ENCODE data around the gene MAP2K5.

Gene MAP2K5

DNA sequence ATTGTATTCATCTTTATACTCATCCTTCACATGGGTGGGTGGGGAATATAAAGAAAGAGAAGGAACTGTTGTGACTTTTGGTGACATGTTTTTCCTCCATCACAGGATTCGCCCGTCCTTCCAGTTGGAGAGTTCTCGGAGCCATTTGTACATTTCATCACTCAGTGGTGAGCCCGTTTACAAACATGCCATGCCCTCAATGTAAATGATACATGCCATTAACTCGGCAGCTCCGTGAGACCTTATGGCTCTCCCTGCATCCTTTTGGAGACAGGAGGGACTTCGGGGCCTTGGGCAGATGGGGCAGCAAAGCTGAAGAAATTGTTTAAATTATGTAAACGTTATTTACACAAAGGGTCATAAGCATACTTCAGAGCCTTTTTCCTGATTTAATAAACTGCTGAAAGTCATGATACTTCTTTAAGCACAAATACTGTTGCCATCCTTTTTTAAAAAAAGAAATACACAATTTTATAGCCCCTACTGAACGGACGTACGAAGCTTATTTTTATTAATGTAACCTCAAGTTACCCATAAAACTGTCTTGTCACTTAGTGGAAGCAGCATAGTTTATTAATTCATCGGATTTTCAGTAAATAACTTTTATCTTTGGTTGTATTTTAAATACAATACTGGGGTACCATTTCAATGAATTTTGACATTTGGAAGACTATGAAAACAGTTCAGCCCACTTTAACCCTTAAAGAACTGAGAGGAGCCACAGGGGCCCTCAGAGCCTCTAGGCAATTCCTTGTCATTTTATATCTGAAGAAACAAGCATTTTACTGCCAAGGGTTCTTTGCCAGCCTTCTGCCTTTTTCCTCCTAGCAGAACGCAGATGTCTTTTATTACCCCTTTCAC, 227.2 kb downstream of the MAP2K5 start (continued):
- TF ChIP-seq, protein P1, sequence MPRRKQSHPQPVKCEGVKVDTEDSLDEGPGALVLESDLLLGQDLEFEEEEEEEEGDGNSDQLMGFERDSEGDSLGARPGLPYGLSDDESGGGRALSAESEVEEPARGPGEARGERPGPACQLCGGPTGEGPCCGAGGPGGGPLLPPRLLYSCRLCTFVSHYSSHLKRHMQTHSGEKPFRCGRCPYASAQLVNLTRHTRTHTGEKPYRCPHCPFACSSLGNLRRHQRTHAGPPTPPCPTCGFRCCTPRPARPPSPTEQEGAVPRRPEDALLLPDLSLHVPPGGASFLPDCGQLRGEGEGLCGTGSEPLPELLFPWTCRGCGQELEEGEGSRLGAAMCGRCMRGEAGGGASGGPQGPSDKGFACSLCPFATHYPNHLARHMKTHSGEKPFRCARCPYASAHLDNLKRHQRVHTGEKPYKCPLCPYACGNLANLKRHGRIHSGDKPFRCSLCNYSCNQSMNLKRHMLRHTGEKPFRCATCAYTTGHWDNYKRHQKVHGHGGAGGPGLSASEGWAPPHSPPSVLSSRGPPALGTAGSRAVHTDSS (tag by site-specific recombination; IDR thresholded peaks at IDR 0.05): no peak
- 0 out of 2 replicates have a peak, but pooled peaks have one; percentile 51 for TF ChIP-seq ZNF362 (tag by site-specific recombination; IDR thresholded peaks at IDR 0.05)
- no peak for TF ChIP-seq TRIM28 (IDR thresholded peaks at IDR 0.05; ENCODE audit: borderline replicate concordance, low read length)
- no peak for TF ChIP-seq ZBTB7A (tag by site-specific recombination; IDR thresholded peaks at IDR 0.05; ENCODE audit: low read depth)
- no peak for TF ChIP-seq ZNF324 (tag by site-specific recombination; IDR thresholded peaks at IDR 0.05)
- no peak for TF ChIP-seq ZNF2 (tag by site-specific recombination; IDR thresholded peaks at IDR 0.05)
- TF ChIP-seq ZNF37A (tag by site-specific recombination; IDR thresholded peaks at IDR 0.05): no peak
- TF ChIP-seq FEZF1 (tag by site-specific recombination; IDR thresholded peaks at IDR 0.05): peak; percentile 96
- TF ChIP-seq ZNF830 (tag by site-specific recombination; IDR thresholded peaks at IDR 0.05; ENCODE audit: low read depth): no peak
- no peak for TF ChIP-seq ZNF837 (tag by site-specific recombination; IDR thresholded peaks at IDR 0.05)
- 0 out of 2 replicates have a peak, but pooled peaks have one; percentile 11 for TF ChIP-seq ZNF561 (tag by site-specific recombination; IDR thresholded peaks at IDR 0.05; ENCODE audit: borderline replicate concordance)
- no peak for TF ChIP-seq ZNF354C (tag by site-specific recombination; IDR thresholded peaks at IDR 0.05; ENCODE audit: borderline replicate concordance, low read depth)
- TF ChIP-seq OSR2 (tag by site-specific recombination; IDR thresholded peaks at IDR 0.05): no peak
- TF ChIP-seq ZNF366 (tag by site-specific recombination; conservative IDR thresholded peaks at IDR 0.05): peak; percentile 4; the same call in 1 of the 2 replicates
- no peak for TF ChIP-seq SCRT1 (tag by site-specific recombination; IDR thresholded peaks at IDR 0.05; ENCODE audit: borderline replicate concordance)
- TF ChIP-seq ZBTB26 (tag by site-specific recombination; optimal IDR thresholded peaks at IDR 0.05): no peak
- TF ChIP-seq WT1 (tag by site-specific recombination; IDR thresholded peaks at IDR 0.05): no peak
- TF ChIP-seq HOXC10 (CRISPR knock-in tag; IDR thresholded peaks at IDR 0.05): no peak
- no peak for TF ChIP-seq ZNF138 (tag by site-specific recombination; IDR thresholded peaks at IDR 0.05; ENCODE audit: borderline replicate concordance)
- no peak for TF ChIP-seq ZSCAN4 (tag by site-specific recombination; IDR thresholded peaks at IDR 0.05)
- 0 out of 2 replicates have a peak, but pooled peaks have one; percentile 10 for TF ChIP-seq ZNF335 (tag by site-specific recombination; conservative IDR thresholded peaks at IDR 0.05)
- no peak for TF ChIP-seq ZNF514 (tag by site-specific recombination; IDR thresholded peaks at IDR 0.05)
- TF ChIP-seq ZNF670 (tag by site-specific recombination; IDR thresholded peaks at IDR 0.05; ENCODE audit: low read depth): no peak
- no peak for TF ChIP-seq ZNF660 (tag by site-specific recombination; IDR thresholded peaks at IDR 0.05)
- no peak for TF ChIP-seq ZSCAN16 (tag by site-specific recombination; IDR thresholded peaks at IDR 0.05)
- TF ChIP-seq, protein P2, sequence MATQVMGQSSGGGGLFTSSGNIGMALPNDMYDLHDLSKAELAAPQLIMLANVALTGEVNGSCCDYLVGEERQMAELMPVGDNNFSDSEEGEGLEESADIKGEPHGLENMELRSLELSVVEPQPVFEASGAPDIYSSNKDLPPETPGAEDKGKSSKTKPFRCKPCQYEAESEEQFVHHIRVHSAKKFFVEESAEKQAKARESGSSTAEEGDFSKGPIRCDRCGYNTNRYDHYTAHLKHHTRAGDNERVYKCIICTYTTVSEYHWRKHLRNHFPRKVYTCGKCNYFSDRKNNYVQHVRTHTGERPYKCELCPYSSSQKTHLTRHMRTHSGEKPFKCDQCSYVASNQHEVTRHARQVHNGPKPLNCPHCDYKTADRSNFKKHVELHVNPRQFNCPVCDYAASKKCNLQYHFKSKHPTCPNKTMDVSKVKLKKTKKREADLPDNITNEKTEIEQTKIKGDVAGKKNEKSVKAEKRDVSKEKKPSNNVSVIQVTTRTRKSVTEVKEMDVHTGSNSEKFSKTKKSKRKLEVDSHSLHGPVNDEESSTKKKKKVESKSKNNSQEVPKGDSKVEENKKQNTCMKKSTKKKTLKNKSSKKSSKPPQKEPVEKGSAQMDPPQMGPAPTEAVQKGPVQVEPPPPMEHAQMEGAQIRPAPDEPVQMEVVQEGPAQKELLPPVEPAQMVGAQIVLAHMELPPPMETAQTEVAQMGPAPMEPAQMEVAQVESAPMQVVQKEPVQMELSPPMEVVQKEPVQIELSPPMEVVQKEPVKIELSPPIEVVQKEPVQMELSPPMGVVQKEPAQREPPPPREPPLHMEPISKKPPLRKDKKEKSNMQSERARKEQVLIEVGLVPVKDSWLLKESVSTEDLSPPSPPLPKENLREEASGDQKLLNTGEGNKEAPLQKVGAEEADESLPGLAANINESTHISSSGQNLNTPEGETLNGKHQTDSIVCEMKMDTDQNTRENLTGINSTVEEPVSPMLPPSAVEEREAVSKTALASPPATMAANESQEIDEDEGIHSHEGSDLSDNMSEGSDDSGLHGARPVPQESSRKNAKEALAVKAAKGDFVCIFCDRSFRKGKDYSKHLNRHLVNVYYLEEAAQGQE (tag by site-specific recombination; IDR thresholded peaks at IDR 0.05): no peak
- TF ChIP-seq ZSCAN18 (tag by site-specific recombination; IDR thresholded peaks at IDR 0.05): no peak
- no peak for TF ChIP-seq ZNF404 (tag by site-specific recombination; IDR thresholded peaks at IDR 0.05)
- no peak for TF ChIP-seq ZNF302 (tag by site-specific recombination; IDR thresholded peaks at IDR 0.05; ENCODE audit: low read depth)
- no peak for TF ChIP-seq ZNF221 (tag by site-specific recombination; IDR thresholded peaks at IDR 0.05; ENCODE audit: borderline replicate concordance)
- TF ChIP-seq YY2 (tag by site-specific recombination; IDR thresholded peaks at IDR 0.05): 0 out of 2 replicates have a peak, but pooled peaks have one; percentile 25
